ENCODE results near the gene LRCOL1. TPM values are rescaled to one million over a fixed set of nuclear protein-coding genes. Genes with fewer than 3 reads are reported as not detected.

Gene LRCOL1
- total RNA-seq, 2 donors from 2014 or later: not detected

- TF ChIP-seq, protein P1, sequence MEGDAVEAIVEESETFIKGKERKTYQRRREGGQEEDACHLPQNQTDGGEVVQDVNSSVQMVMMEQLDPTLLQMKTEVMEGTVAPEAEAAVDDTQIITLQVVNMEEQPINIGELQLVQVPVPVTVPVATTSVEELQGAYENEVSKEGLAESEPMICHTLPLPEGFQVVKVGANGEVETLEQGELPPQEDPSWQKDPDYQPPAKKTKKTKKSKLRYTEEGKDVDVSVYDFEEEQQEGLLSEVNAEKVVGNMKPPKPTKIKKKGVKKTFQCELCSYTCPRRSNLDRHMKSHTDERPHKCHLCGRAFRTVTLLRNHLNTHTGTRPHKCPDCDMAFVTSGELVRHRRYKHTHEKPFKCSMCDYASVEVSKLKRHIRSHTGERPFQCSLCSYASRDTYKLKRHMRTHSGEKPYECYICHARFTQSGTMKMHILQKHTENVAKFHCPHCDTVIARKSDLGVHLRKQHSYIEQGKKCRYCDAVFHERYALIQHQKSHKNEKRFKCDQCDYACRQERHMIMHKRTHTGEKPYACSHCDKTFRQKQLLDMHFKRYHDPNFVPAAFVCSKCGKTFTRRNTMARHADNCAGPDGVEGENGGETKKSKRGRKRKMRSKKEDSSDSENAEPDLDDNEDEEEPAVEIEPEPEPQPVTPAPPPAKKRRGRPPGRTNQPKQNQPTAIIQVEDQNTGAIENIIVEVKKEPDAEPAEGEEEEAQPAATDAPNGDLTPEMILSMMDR (conservative IDR thresholded peaks at IDR 0.05): peak; percentile 83
- peak; percentile 84 for DNase-seq
- H3K9ac ChIP-seq (ENCODE audit: extremely low read depth, low read length, poor library complexity, severe bottlenecking): no peak overlapping the region
- WGBS, 2 experiments (ENCODE audit: insufficient coverage in 1 of 2, insufficient read length in 1 of 2): 88 to 89% methylated on average over 20 to 25 of the region's 25 CpGs
- no peak overlapping the region for H3K27ac ChIP-seq (ENCODE audit: low read depth, low read length)
- no peaks in the 10 kb centered on the region for H3K27me3 Mint-ChIP-seq (ENCODE audit: insufficient read depth)
- H3K36me3 ChIP-seq (ENCODE audit: control insufficient read depth, insufficient read depth, low read length): peaks cover 88% of the 10 kb centered on the region
- no peak overlapping the region for H3K4me3 Mint-ChIP-seq
- no peaks in the 10 kb centered on the region for H3K27me3 ChIP-seq (ENCODE audit: control insufficient read depth, insufficient read depth, low read length, poor library complexity, severe bottlenecking)
- no peak overlapping the region for H3K4me3 ChIP-seq (ENCODE audit: low read length)
- no peaks in the 10 kb centered on the region for H3K9me3 ChIP-seq (ENCODE audit: control insufficient read depth, low read length)
- H3K9me3 Mint-ChIP-seq: no peaks in the 10 kb centered on the region
- no peaks in the 10 kb centered on the region for H3K4me1 ChIP-seq (ENCODE audit: control insufficient read depth, insufficient read depth, low read length)
- H3K27ac Mint-ChIP-seq: peak overlapping the region; percentile 15
- H3K36me3 Mint-ChIP-seq (ENCODE audit: low read depth): peaks cover 65% of the 10 kb centered on the region
- H3K4me1 Mint-ChIP-seq: no peaks in the 10 kb centered on the region
These were observed 28.4 kb upstream of the LRCOL1 start for GRCh38 chr12:132638541-132639408.

DNA sequence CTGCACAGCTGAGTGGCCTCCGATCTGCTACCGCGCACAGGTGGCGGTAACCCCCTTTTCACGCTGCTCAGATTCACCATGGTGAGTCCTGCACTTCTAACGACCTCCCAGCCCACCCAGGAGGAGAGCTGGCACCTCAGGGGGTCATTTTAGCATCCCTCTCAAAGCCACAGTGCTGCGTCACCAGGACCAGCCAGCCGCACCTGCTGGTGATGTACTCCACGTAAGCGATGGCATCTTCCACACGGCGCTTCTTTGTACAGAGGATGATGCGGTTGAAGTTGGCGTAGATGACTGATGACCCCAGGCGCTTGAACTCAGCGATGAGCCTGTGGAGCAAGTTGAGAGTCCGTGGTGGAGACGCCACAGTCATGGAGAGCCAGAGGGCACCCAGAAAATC lies 27.4 kb upstream of the LRCOL1 start:
- H3K4me1 Mint-ChIP-seq: no peaks in the 10 kb centered on the region
- WGBS, 2 experiments (ENCODE audit: insufficient coverage in 1 of 2, insufficient read length in 1 of 2): 92 to 95% methylated on average over 16 to 18 of the region's 18 CpGs
- Histone ChIP-seq H3K27me3 (ENCODE audit: control insufficient read depth, insufficient read depth, low read length, poor library complexity, severe bottlenecking) (no peaks in the 10 kb centered on the region), H3K4me1 (ENCODE audit: control insufficient read depth, insufficient read depth, low read length) (no peaks in the 10 kb centered on the region), H3K36me3 (ENCODE audit: control insufficient read depth, insufficient read depth, low read length) (peaks cover 88% of the 10 kb centered on the region), H3K9ac (ENCODE audit: extremely low read depth, low read length, poor library complexity, severe bottlenecking) (no peak overlapping the region), H3K27ac (ENCODE audit: low read depth, low read length) (no peak overlapping the region), H3K4me3 (ENCODE audit: low read length) (no peak overlapping the region), H3K9me3 (ENCODE audit: control insufficient read depth, low read length) (no peaks in the 10 kb centered on the region)
- no peak overlapping the region for H3K4me3 Mint-ChIP-seq
- TF ChIP-seq, protein P1 (conservative IDR thresholded peaks at IDR 0.05): no peak
- H3K9me3 Mint-ChIP-seq: no peaks in the 10 kb centered on the region
- H3K27me3 Mint-ChIP-seq (ENCODE audit: insufficient read depth): no peaks in the 10 kb centered on the region
- no peak overlapping the region for H3K27ac Mint-ChIP-seq
- no peak for DNase-seq
- H3K36me3 Mint-ChIP-seq (ENCODE audit: low read depth): peaks cover 71% of the 10 kb centered on the region

GRCh38 chr12:132635076-132635955 lies 24.9 kb upstream of the LRCOL1 start:
- Histone ChIP-seq H3K27me3 (ENCODE audit: control insufficient read depth, insufficient read depth, low read length, poor library complexity, severe bottlenecking) (no peaks in the 10 kb centered on the region), H3K9ac (ENCODE audit: extremely low read depth, low read length, poor library complexity, severe bottlenecking) (no peak overlapping the region), H3K9me3 (ENCODE audit: control insufficient read depth, low read length) (no peaks in the 10 kb centered on the region), H3K4me1 (ENCODE audit: control insufficient read depth, insufficient read depth, low read length) (no peaks in the 10 kb centered on the region), H3K36me3 (ENCODE audit: control insufficient read depth, insufficient read depth, low read length) (peaks cover 91% of the 10 kb centered on the region), H3K4me3 (ENCODE audit: low read length) (no peak overlapping the region), H3K27ac (ENCODE audit: low read depth, low read length) (no peak overlapping the region)
- H3K27ac Mint-ChIP-seq: peak overlapping the region; percentile 48
- DNase-seq: no peak
- H3K4me1 Mint-ChIP-seq: no peaks in the 10 kb centered on the region
- TF ChIP-seq, protein P1 (conservative IDR thresholded peaks at IDR 0.05): no peak
- no peak overlapping the region for H3K4me3 Mint-ChIP-seq
- peaks cover 85% of the 10 kb centered on the region for H3K36me3 Mint-ChIP-seq (ENCODE audit: low read depth)
- WGBS, 2 experiments (ENCODE audit: insufficient coverage in 1 of 2, insufficient read length in 1 of 2): 92 to 93% methylated on average over 20 to 29 of the region's 29 CpGs
- no peaks in the 10 kb centered on the region for H3K9me3 Mint-ChIP-seq
- no peaks in the 10 kb centered on the region for H3K27me3 Mint-ChIP-seq (ENCODE audit: insufficient read depth)

All from endodermal cell (in vitro differentiated cells).